Dedifferentiated amniotic fluid mesenchymal stem cell (primary cell): ENCODE data around the gene F7.
"Not testable (repeated sequence)": the region's sequence is repeated elsewhere in the genome, so short reads cannot be mapped to it uniquely, and the experiment has no call there.

Source experiments
- DNase-seq: peaks from one replicate; pipeline ENCODE4 v3.0.0-alpha.2; 2016; ENCODE audit errors: extremely low spot score

Gene F7

GRCh38 chr13:113153810-113154748, 48.5 kb downstream of the F7 start:
- DNase-seq = peak; percentile 45

GRCh38 chr13:113155201-113155600, 49.6 kb downstream of the F7 start:
- no peak for DNase-seq

- no peak for DNase-seq
Observed at GRCh38 chr13:113155982-113156655, 50.5 kb downstream of the F7 start.

GRCh38 chr13:113157206-113157928, 51.8 kb downstream of the F7 start:
- no peak for DNase-seq

- DNase-seq = no peak
Observed at GRCh38 chr13:113157929-113158747, 52.5 kb downstream of the F7 start, which contains the start of gene PROZ. Gene PROZ, plus strand, starts transcription at chr13:113158648. Its CDS starts 13 bp downstream, at chr13:113158661.

GRCh38 chr13:113158946-113159345, 53.4 kb downstream of the F7 start:
- no peak for DNase-seq

GRCh38 chr13:113159701-113160100, 54.1 kb downstream of the F7 start:
- DNase-seq = no peak

- DNase-seq = no peak
Observed at GRCh38 chr13:113160983-113161382, 55.4 kb downstream of the F7 start.

- DNase-seq = no peak
Observed at GRCh38 chr13:113161433-113161832, 55.8 kb downstream of the F7 start.

GRCh38 chr13:113161975-113162374, 56.4 kb downstream of the F7 start:
- not testable (repeated sequence) for DNase-seq

- DNase-seq = no peak
Observed at GRCh38 chr13:113162783-113163685, 57.4 kb downstream of the F7 start.

- DNase-seq = no peak
Observed at GRCh38 chr13:113164492-113164891, 58.9 kb downstream of the F7 start.

GRCh38 chr13:113166266-113166665, 60.7 kb downstream of the F7 start:
- no peak for DNase-seq

- no peak for DNase-seq
Observed at GRCh38 chr13:113166681-113167080, 61.1 kb downstream of the F7 start.

- DNase-seq = no peak
Observed at GRCh38 chr13:113167155-113167554, 61.6 kb downstream of the F7 start.

GRCh38 chr13:113167575-113167974, 62.0 kb downstream of the F7 start:
- DNase-seq = no peak

GRCh38 chr13:113168211-113168610, 62.6 kb downstream of the F7 start:
- no peak for DNase-seq

GRCh38 chr13:113169277-113170272, 64.0 kb downstream of the F7 start:
- no peak for DNase-seq
